Activated CD4-positive, alpha-beta T cell treated with anti-CD3 and anti-CD28 coated beads, Interleukin-2, amount 10 ng/mL, durations not matched to agents 7 days and 5 days (primary cell): ENCODE results near the gene SMCO4. TPM values are rescaled to one million over a fixed set of nuclear protein-coding genes. Genes with fewer than 3 reads are reported as not detected.

Experiments
- CTCF ChIA-PET: fragments of 350-600 bp; sonication (Branson Sonifier 250); formaldehyde crosslinking; loops from one replicate; lab custom pipeline; 2021; ENCODE audit warnings: antibody characterized with exemption; lab: Charles Lee
- POLR2A ChIA-PET: fragments of 350-600 bp; sonication (Branson Sonifier 250); formaldehyde crosslinking; loops from one replicate; lab custom pipeline; 2021; ENCODE audit warnings: antibody characterized with exemption; lab: Charles Lee
- DNase-seq: peaks from one replicate; pipeline ENCODE4 v3.0.0-alpha.2; 2020
- H3K27ac Mint-ChIP-seq: one replicate; pipeline ENCODE4 v1.8.0; 2021; ENCODE audit warnings: mild to moderate bottlenecking, moderate library complexity, mixed read lengths
- H3K27me3 Mint-ChIP-seq: one replicate; pipeline ENCODE4 v1.8.0; 2021; ENCODE audit warnings: mixed read lengths
- H3K36me3 Mint-ChIP-seq: one replicate; pipeline ENCODE4 v1.8.0; 2021; ENCODE audit warnings: low read depth, mixed read lengths
- H3K4me1 Mint-ChIP-seq: one replicate; pipeline ENCODE4 v1.8.0; 2021; ENCODE audit warnings: mixed read lengths
- H3K4me3 Mint-ChIP-seq: one replicate; pipeline ENCODE4 v1.8.0; 2021; ENCODE audit warnings: mild to moderate bottlenecking, moderate library complexity, mixed read lengths
- H3K9me3 Mint-ChIP-seq: one replicate; pipeline ENCODE4 v1.8.0; 2021; ENCODE audit warnings: mixed read lengths
- total RNA-seq, 2 experiments: library from RNA; stranded (reverse); gene quantifications; one replicate each; pipeline ENCODE4 v1.2.3, GENCODE V29; 2021

The SMCO4 gene
- total RNA-seq, 2 experiments from 2014 or later = 35.4 to 41.9 TPM

DNA sequence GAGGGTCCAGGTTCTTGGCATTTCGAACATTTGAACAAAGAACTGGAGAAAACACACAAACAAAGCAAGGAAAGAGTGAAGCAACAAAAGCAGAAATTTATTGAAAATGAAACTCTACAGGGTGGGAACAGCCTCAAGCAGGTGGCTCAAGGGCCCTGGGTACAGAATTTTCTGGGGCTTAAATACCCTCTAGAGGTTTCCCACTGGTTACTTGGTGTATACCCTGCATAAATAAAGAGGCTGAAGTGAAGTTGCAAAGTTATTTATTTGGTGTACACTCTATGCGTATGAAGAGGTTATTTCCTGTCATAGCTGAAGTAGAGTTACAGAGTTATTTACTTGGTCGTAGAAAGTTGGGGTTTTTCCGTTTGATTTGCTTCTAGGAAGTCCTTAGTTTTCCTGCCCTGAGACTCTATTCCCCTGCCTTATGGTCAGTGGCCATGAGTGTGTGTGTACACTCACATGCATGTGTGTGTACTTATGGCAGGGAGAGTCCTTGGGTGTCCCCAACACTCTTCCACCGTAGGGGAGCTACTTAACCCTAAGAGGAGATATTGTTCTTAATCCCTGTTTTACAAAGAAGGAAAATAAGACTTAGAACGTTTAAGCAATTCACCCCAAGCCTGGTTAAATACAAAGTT, 5.6 kb upstream of the SMCO4 start:
- POLR2A ChIA-PET = no interaction called here
- CTCF ChIA-PET = interaction anchor here (1.1 kb wide), 1 partner anchor 300 kb away, joined by 3 read pairs; no protein-coding TSS in a partner anchor
- DNase-seq = no peak
- Mint-ChIP-seq H3K27me3 (peaks cover 30% of the 10 kb centered on the region), H3K9me3 (no peaks in the 10 kb centered on the region), H3K4me3 (no peak overlapping the region), H3K4me1 (peaks cover 13% of the 10 kb centered on the region), H3K36me3 (no peaks in the 10 kb centered on the region), H3K27ac (no peak overlapping the region)

DNA sequence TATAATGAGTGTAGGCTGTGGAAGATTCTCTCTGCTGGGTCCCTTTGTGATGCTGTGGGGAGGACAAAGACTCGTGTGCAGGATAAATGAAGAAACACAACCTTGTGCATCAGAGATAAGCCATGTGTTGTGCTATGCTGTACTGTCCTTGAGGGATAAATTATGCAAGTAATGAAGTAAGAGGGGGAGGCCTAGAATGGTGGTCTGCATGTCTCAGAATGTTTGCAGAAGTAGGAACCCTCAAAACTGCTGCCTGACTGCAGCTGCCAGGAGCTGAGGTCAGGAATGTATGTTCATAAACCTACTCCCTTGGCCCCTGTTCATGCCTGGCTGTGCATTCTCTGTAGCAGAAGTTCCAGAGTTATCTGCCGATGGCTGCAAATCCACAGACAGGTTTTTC, 4.6 kb upstream of the SMCO4 start:
- Mint-ChIP-seq H3K36me3 (no peaks in the 10 kb centered on the region), H3K27ac (no peak overlapping the region), H3K27me3 (peaks cover 30% of the 10 kb centered on the region), H3K9me3 (no peaks in the 10 kb centered on the region), H3K4me3 (no peak overlapping the region), H3K4me1 (peaks cover 18% of the 10 kb centered on the region)
- DNase-seq = no peak
- ChIA-PET POLR2A (no interaction called here), CTCF (interaction anchor here (1.1 kb wide), 1 partner anchor 299 kb away, joined by 3 read pairs; no protein-coding TSS in a partner anchor)

DNA sequence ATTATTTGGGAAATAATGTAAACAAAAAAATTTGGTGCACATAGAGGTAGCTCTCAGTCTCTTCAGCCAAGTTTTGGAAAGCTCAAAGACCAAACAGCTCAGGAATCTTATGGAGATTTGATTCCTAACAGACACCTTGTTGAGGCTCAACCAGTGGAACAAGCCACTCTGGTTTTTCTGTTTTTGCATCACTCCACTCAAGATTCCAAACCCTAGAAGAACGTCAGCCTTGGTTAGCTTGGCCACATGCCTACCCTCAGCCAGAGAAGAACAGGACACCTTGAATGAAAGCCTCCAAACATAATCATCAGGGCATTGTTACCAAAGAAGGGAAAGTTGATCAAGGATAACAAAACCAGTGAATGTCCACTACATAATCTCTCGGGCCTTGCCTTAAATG, 3.8 kb upstream of the SMCO4 start:
- ChIA-PET CTCF (no interaction called here), POLR2A (no interaction called here)
- H3K36me3 Mint-ChIP-seq = no peaks in the 10 kb centered on the region
- H3K4me1 Mint-ChIP-seq = peaks cover 22% of the 10 kb centered on the region
- H3K27me3 Mint-ChIP-seq = peaks cover 30% of the 10 kb centered on the region
- H3K27ac Mint-ChIP-seq = no peak overlapping the region
- H3K9me3 Mint-ChIP-seq = no peaks in the 10 kb centered on the region
- H3K4me3 Mint-ChIP-seq = no peak overlapping the region
- no peak for DNase-seq

DNA sequence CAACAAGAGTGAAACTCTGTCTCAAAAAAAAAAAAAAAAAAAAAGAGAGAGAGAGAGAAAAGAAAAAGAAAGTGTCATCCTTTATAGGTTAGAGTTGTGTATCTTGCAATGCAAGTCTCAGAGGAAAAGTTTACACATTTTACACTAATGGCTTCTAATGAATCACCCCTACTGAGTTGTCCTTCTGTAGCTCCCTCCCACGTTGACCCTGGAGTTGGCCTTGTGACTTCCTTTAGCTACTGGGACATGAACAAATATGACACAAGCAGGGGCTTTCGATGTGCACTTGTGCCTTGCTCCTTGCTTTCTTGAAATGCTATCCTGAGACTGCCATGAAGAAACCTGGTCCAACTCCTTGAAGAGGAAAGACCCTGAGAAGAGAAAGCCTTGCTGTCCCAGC, 2.4 kb upstream of the SMCO4 start:
- Mint-ChIP-seq H3K4me1 (peaks cover 35% of the 10 kb centered on the region), H3K27ac (no peak overlapping the region), H3K27me3 (peaks cover 20% of the 10 kb centered on the region), H3K36me3 (no peaks in the 10 kb centered on the region), H3K4me3 (no peak overlapping the region), H3K9me3 (no peaks in the 10 kb centered on the region)
- no peak for DNase-seq
- CTCF ChIA-PET = interaction anchor here (0.6 to 2.1 kb wide), 4 partner anchors 10 to 320 kb away, joined by 3 to 6 read pairs (median 4); no protein-coding TSS in a partner anchor
- POLR2A ChIA-PET = no interaction called here

DNA sequence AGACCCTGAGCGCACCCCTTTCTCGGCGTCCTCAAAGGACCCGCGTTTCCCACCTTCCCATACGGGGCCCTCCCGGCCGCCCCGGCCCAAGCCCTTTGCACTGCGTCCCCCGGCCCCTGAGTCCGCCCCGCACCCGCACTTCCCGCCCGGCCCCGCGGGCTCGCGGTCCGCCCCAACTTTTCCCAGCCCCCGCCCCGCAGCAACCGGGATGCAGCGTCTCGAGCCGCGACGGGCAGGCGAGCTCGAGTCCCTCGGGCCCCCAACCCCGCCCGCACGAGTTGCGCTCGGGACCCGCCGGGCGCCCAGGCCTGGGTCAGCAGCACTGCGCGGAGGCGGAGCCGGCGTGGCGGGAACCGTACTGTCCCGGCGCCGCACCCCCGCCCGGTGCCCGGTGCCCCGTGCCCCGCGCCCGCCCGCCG, 371 bp downstream of the SMCO4 start:
- H3K27me3 Mint-ChIP-seq = peaks cover 16% of the 10 kb centered on the region
- ChIA-PET CTCF (interaction anchor here (0.8 to 2.2 kb wide), 6 partner anchors 10 to 201 kb away, joined by 3 to 7 read pairs (median 4); no protein-coding TSS in a partner anchor), POLR2A (interaction anchor here (0.6 to 1.0 kb wide), 2 partner anchors 13 to 22 kb away, joined by 3 to 4 read pairs; no protein-coding TSS in a partner anchor)
- H3K27ac Mint-ChIP-seq = peak overlapping the region; percentile 87
- peaks cover 46% of the 10 kb centered on the region for H3K4me1 Mint-ChIP-seq
- no peak for DNase-seq
- H3K36me3 Mint-ChIP-seq = no peaks in the 10 kb centered on the region
- no peaks in the 10 kb centered on the region for H3K9me3 Mint-ChIP-seq
- peak overlapping the region; percentile 85 for H3K4me3 Mint-ChIP-seq

DNA sequence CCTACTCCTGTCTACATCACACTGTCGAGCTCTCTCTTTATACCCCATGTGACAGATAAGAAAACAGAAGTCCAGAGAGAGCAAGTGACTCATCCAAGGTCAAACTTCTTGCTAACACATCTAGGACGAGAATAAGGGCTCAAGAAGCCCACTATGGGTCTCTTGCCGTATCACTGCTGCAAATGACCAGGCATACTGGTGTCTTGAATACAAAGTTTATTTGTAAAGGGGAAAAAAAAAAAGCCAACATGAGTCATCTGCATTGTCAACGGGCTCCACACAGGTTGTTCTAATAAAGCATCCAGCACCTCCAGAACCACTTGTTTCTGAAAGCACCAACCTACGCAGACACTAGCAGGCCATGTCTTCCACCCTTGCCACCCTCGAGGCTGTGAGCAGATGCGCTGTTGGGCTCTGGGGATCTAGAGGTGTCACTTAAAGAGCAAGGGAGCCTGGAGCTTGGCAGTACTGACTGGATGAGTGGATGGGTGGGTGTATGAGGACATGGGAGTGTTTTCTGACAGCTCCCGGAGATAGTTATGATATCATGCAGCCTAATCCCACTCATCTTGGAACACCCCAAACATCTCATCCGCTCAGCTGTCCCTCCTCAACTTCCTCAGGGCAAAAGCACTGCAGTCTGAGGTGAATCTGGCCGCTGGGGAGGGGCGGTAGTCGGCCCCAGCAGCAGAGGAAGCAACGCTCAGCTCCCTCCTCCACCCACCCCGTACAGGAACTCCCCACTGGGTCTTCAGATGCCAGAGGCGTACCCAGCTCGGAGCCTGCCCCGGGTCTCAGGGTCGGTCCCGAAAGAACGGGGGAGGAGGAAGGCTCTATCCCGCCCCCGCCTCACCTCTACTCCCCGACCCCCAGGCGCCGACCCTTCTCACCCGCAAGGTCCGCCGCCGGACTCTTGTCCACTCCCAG, 1.0 kb downstream of the SMCO4 start:
- ChIA-PET POLR2A (interaction anchor here (0.6 to 1.0 kb wide), 2 partner anchors 13 to 21 kb away, joined by 3 to 4 read pairs; no protein-coding TSS in a partner anchor), CTCF (interaction anchor here (0.8 to 2.2 kb wide), 8 partner anchors 10 to 308 kb away, joined by 3 to 7 read pairs (median 4); no protein-coding TSS in a partner anchor)
- Mint-ChIP-seq H3K36me3 (no peaks in the 10 kb centered on the region), H3K4me1 (peaks cover 52% of the 10 kb centered on the region), H3K27ac (peak overlapping the region; percentile 87), H3K9me3 (no peaks in the 10 kb centered on the region), H3K27me3 (peaks cover 10% of the 10 kb centered on the region), H3K4me3 (peak overlapping the region; percentile 85)
- DNase-seq = peak; percentile 58

DNA sequence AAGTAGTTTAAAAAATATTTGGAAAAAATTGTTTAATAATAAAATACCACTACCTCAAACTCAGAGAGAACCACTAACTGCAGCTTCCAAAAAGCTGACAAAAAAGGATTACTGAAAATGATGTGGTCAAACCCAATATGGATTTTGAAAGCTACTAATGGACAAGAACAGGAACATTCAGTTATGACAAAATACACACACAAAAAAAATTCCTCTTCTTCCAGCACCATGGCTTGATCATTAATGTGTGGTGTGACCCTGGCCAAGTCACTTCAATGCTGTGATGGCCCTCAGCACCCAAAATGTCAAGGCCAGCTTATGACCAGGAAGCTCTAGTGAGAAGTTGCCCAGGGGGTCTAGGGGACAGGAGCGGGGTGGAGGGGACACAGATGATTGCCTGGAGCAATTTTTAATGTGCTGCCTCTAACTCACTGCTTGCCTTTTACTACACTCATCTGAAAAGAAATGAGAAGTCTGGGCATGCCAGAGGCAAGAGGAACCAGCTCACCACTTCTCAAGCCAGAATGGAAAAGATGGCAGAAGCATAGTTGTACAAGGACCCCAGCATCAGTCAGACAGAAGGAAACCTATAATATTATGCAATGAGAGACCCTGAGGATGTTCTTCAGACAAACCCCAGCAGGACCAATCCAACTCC, 2.2 kb downstream of the SMCO4 start:
- no peak for DNase-seq
- Mint-ChIP-seq H3K27me3 (peaks cover 2% of the 10 kb centered on the region), H3K36me3 (peaks cover 3% of the 10 kb centered on the region), H3K9me3 (no peaks in the 10 kb centered on the region), H3K27ac (no peak overlapping the region), H3K4me1 (peaks cover 62% of the 10 kb centered on the region), H3K4me3 (peak overlapping the region; percentile 29)
- CTCF ChIA-PET = interaction anchor here (0.8 to 2.2 kb wide), 5 partner anchors 9 to 307 kb away, joined by 3 to 7 read pairs (median 4); no protein-coding TSS in a partner anchor
- POLR2A ChIA-PET = no interaction called here

DNA sequence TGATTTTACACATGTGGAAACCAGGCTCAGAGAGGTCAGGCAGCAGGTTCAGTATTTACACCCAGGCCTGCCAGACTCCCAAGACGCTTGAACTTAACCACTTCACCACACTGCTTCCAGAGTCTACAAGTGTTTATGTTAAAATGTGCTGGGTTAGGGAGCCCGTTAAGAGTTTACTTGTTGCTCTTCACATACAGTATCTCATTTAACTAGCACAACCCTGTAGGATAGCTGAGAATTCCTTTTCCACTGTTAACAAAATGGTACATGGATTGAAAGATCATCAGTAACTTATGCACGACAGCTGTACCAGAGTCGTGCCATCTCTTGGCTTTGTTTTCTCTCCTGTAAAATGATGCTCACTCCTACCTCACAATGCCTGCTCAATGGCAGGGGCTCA, 2.9 kb downstream of the SMCO4 start:
- DNase-seq = no peak
- Mint-ChIP-seq H3K27ac (no peak overlapping the region), H3K36me3 (peaks cover 3% of the 10 kb centered on the region), H3K27me3 (no peaks in the 10 kb centered on the region), H3K4me1 (peaks cover 69% of the 10 kb centered on the region), H3K4me3 (no peak overlapping the region), H3K9me3 (no peaks in the 10 kb centered on the region)
- ChIA-PET CTCF (interaction anchor here (0.9 kb wide), 1 partner anchor 9 kb away, joined by 4 read pairs; no protein-coding TSS in a partner anchor), POLR2A (no interaction called here)

DNA sequence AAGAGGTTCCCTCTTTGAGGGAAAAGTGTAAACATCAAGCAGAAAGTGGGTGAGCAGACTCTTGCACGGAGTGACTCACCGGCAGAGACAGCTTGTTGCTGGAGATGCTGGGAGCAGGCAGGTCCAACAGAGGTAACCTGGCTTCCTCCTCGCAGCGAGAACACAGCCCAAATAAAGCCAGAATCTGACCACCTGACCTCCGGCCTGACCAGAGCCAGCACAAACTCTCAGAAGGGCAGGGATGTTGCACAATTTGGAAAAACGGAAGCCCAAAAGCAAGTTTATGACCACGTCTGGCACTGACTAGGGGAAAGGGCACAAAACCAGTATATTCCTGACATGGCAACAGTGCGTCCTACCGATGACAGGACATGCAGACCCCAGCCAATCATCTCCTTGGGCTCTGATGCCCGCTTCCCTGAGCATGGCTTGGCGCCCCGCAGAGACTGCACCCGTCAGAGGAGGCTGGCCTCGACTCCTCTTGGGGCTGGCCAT, 5.4 kb downstream of the SMCO4 start:
- no peaks in the 10 kb centered on the region for H3K27me3 Mint-ChIP-seq
- POLR2A ChIA-PET = no interaction called here
- no peak overlapping the region for H3K4me3 Mint-ChIP-seq
- no peak overlapping the region for H3K27ac Mint-ChIP-seq
- DNase-seq = no peak
- CTCF ChIA-PET = no interaction called here
- no peaks in the 10 kb centered on the region for H3K9me3 Mint-ChIP-seq
- H3K4me1 Mint-ChIP-seq = peaks cover 69% of the 10 kb centered on the region
- H3K36me3 Mint-ChIP-seq = peaks cover 3% of the 10 kb centered on the region

DNA sequence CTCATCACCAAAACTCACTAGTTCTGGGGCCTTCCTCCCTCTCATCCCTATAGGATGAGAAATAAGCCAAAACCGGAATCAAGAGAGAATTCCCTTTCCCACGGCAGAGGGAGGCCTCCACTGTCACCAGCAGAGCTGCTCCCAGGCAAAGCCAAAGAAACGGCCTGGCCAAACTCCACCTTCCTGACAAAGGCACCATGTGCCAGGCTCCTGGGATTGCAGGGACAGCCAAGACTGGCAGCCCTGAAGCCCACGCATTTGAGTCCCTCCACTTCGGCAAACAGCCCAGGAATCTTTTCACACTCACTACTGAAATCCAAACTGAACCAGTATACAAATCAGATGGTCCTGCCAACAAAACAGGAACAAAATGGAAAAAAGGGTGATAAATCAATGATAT, 6.1 kb downstream of the SMCO4 start:
- peaks cover 3% of the 10 kb centered on the region for H3K36me3 Mint-ChIP-seq
- H3K9me3 Mint-ChIP-seq = no peaks in the 10 kb centered on the region
- no peak overlapping the region for H3K4me3 Mint-ChIP-seq
- ChIA-PET CTCF (no interaction called here), POLR2A (no interaction called here)
- H3K4me1 Mint-ChIP-seq = peaks cover 72% of the 10 kb centered on the region
- no peak for DNase-seq
- H3K27ac Mint-ChIP-seq = no peak overlapping the region
- H3K27me3 Mint-ChIP-seq = no peaks in the 10 kb centered on the region

DNA sequence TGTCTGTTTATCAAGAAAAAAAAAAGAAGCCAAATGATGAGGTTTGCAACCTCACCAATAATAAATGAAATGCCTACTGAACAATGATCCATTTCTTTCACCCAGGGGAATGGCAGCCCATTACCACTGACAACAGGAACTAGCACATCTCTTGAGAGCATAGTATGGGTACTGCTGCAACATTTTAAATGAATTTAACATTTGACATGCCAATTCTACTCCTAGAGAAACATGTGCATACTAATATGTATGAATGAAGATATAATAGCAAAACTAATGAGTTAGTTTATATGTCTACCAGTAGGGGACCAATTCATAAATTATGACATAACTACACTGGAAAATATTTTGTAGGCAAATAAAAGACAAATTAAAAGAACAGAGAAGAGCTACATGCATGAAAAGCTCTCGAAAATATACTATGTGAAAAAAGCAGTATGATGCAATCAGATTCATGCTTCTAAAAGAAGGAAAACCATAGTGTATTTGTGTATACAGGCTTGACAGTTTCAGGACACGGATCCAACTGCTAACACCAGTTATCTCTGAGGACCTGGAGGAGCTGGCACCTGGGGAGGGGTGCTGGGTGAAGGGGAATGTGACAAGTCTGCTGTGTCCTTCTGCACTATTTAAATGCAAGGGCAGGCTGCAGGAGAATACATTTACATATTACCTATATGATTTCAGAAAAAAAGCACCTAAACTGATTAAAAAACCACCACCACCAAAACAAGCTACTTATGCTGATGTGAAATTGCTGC, 6.9 kb downstream of the SMCO4 start:
- H3K27me3 Mint-ChIP-seq = no peaks in the 10 kb centered on the region
- DNase-seq = no peak
- ChIA-PET POLR2A (interaction anchor here (0.6 kb wide), 1 partner anchor 104 kb away, joined by 3 read pairs; no protein-coding TSS in a partner anchor), CTCF (interaction anchor here (1.4 kb wide), 1 partner anchor 10 kb away, joined by 5 read pairs; no protein-coding TSS in a partner anchor)
- peaks cover 3% of the 10 kb centered on the region for H3K36me3 Mint-ChIP-seq
- peak overlapping the region; percentile 60 for H3K27ac Mint-ChIP-seq
- no peaks in the 10 kb centered on the region for H3K9me3 Mint-ChIP-seq
- peak overlapping the region; percentile 10 for H3K4me3 Mint-ChIP-seq
- H3K4me1 Mint-ChIP-seq = peaks cover 72% of the 10 kb centered on the region
